Neural crest cell (in vitro differentiated cells): Measurements from ENCODE around the gene LRRC2. TPM values are rescaled to one million over a fixed set of nuclear protein-coding genes. Genes with fewer than 3 reads are reported as not detected.
A peak's percentile ranks its signal among the peaks of the same experiment; 100 is the strongest.

ENCODE experiments used
- DNase-seq: peaks from one replicate; pipeline ENCODE4 v3.0.0; 2021; ENCODE audit warnings: low read depth, mixed read lengths, low spot score
- H3K27ac Mint-ChIP-seq: one replicate; pipeline ENCODE4 v1.8.0; 2021; ENCODE audit warnings: mild to moderate bottlenecking, mixed read lengths; ENCODE audit not compliant: unreplicated experiment
- H3K27me3 Mint-ChIP-seq: 2 replicates; pipeline ENCODE4 v1.8.0; 2021; ENCODE audit warnings: low read depth, mild to moderate bottlenecking, mixed read lengths
- H3K36me3 Mint-ChIP-seq: 2 replicates; pipeline ENCODE4 v1.8.0; 2021; ENCODE audit warnings: low read depth, mild to moderate bottlenecking, mixed read lengths
- H3K4me1 Mint-ChIP-seq: 2 replicates; pipeline ENCODE4 v1.8.0; 2021; ENCODE audit warnings: mixed read lengths
- H3K4me3 Mint-ChIP-seq: one replicate; pipeline ENCODE4 v1.8.0; 2021; ENCODE audit warnings: mild to moderate bottlenecking, mixed read lengths
- H3K9me3 Mint-ChIP-seq: 2 replicates; pipeline ENCODE4 v1.8.0; 2021; ENCODE audit warnings: mixed read lengths
- CTCF ChIP-seq: fragments of 200-600 bp; sonication (generic); conservative IDR thresholded peaks from 2 replicates; pipeline ENCODE4 v1.5.0; 2021; ENCODE audit warnings: antibody characterized with exemption, mild to moderate bottlenecking
- total RNA-seq: library from RNA; stranded (reverse); gene quantifications from 2 replicates; pipeline ENCODE4 v1.2.1, GENCODE V29; 2021

The LRRC2 gene
- total RNA-seq, 1 donor from 2014 or later, result 0.12 TPM

- TF ChIP-seq CTCF, result no peak
- no peak for DNase-seq
- H3K27me3 Mint-ChIP-seq, result peaks cover 11% of the 10 kb centered on the region
- H3K4me3 Mint-ChIP-seq, result no peak overlapping the region
- H3K27ac Mint-ChIP-seq, result no peak overlapping the region
- H3K36me3 Mint-ChIP-seq, result peaks cover 5% of the 10 kb centered on the region
- peaks cover 32% of the 10 kb centered on the region for H3K4me1 Mint-ChIP-seq
- H3K9me3 Mint-ChIP-seq, result peaks cover 12% of the 10 kb centered on the region
Observed at GRCh38 chr3:46479696-46480095, 86.4 kb downstream of the LRRC2 start.

- peaks cover 5% of the 10 kb centered on the region for H3K36me3 Mint-ChIP-seq
- H3K4me3 Mint-ChIP-seq, result no peak overlapping the region
- H3K4me1 Mint-ChIP-seq, result peaks cover 32% of the 10 kb centered on the region
- no peak for TF ChIP-seq CTCF
- H3K27me3 Mint-ChIP-seq, result peaks cover 11% of the 10 kb centered on the region
- H3K27ac Mint-ChIP-seq, result no peak overlapping the region
- DNase-seq, result no peak
- peaks cover 16% of the 10 kb centered on the region for H3K9me3 Mint-ChIP-seq
Observed at GRCh38 chr3:46479021-46479420, 87.1 kb downstream of the LRRC2 start.

GRCh38 chr3:46478341-46478740 lies 87.8 kb downstream of the LRRC2 start:
- H3K27ac Mint-ChIP-seq, result no peak overlapping the region
- H3K27me3 Mint-ChIP-seq, result peaks cover 11% of the 10 kb centered on the region
- DNase-seq, result no peak
- no peak for TF ChIP-seq CTCF
- peaks cover 20% of the 10 kb centered on the region for H3K9me3 Mint-ChIP-seq
- H3K4me1 Mint-ChIP-seq, result peaks cover 32% of the 10 kb centered on the region
- H3K36me3 Mint-ChIP-seq, result peaks cover 5% of the 10 kb centered on the region
- no peak overlapping the region for H3K4me3 Mint-ChIP-seq

- Mint-ChIP-seq H3K27ac (peak overlapping the region; percentile 5), H3K4me1 (peaks cover 32% of the 10 kb centered on the region), H3K36me3 (peaks cover 5% of the 10 kb centered on the region), H3K27me3 (peaks cover 16% of the 10 kb centered on the region), H3K9me3 (peaks cover 20% of the 10 kb centered on the region), H3K4me3 (no peak overlapping the region)
- no peak for DNase-seq
- TF ChIP-seq CTCF, result no peak
Observed at GRCh38 chr3:46477756-46478155, 88.3 kb downstream of the LRRC2 start.

- H3K9me3 Mint-ChIP-seq, result peaks cover 20% of the 10 kb centered on the region
- H3K27ac Mint-ChIP-seq, result no peak overlapping the region
- peaks cover 32% of the 10 kb centered on the region for H3K4me1 Mint-ChIP-seq
- no peak overlapping the region for H3K4me3 Mint-ChIP-seq
- DNase-seq, result no peak
- peaks cover 18% of the 10 kb centered on the region for H3K27me3 Mint-ChIP-seq
- peaks cover 5% of the 10 kb centered on the region for H3K36me3 Mint-ChIP-seq
- TF ChIP-seq CTCF, result no peak
Observed at GRCh38 chr3:46477145-46477544, 89.0 kb downstream of the LRRC2 start.

GRCh38 chr3:46472736-46473135 lies 93.4 kb downstream of the LRRC2 start:
- Mint-ChIP-seq H3K4me3 (no peak overlapping the region), H3K36me3 (peaks cover 5% of the 10 kb centered on the region), H3K9me3 (peaks cover 18% of the 10 kb centered on the region), H3K4me1 (peaks cover under 1% of the 10 kb centered on the region), H3K27me3 (peaks cover 13% of the 10 kb centered on the region), H3K27ac (no peak overlapping the region)
- no peak for TF ChIP-seq CTCF
- DNase-seq, result no peak
